NT2/D1 (cell line): ENCODE data around the gene ACTR3.

Experiments
- SUZ12 ChIP-seq: IDR thresholded peaks from 2 replicates; pipeline ENCODE4 v1.6.1; 2011; ENCODE audit not compliant: insufficient read length, insufficient read depth; ENCODE audit errors: extremely low read depth
- YY1 ChIP-seq: IDR thresholded peaks from 2 replicates; pipeline ENCODE4 v1.6.1; 2011; ENCODE audit not compliant: insufficient read length, insufficient read depth
- ZNF274 ChIP-seq: IDR thresholded peaks from 2 replicates; pipeline ENCODE4 v1.6.1; 2011; ENCODE audit warnings: mild to moderate bottlenecking, low read depth, low read length

GRCh38 chr2:113976277-113976928 is 86.5 kb downstream of the ACTR3 start:
- TF ChIP-seq YY1 = no peak
- TF ChIP-seq SUZ12 = no peak
- no peak for TF ChIP-seq ZNF274
